Breast epithelium (tissue), 4 donors: ENCODE measurements around the gene CD55. TPM values are rescaled to one million over a fixed set of nuclear protein-coding genes. Genes with fewer than 3 reads are reported as not detected.

ENCODE experiments used
- DNase-seq, 2 donors: peaks; one replicate each; pipeline ENCODE4 v3.0.0-alpha.2; 2019; ENCODE audit warnings: low spot score in 2 of 2
- H3K27ac ChIP-seq, 2 donors: fragments of 200-600 bp; sonication (generic) in 1 of 2; one replicate each; pipeline ENCODE4 v1.5.1; 2016 to 2019; ENCODE audit warnings: mild to moderate bottlenecking in 1 of 2
- H3K27me3 ChIP-seq, 2 donors: fragments of 200-600 bp; sonication (generic) in 1 of 2; one replicate each; pipeline versions ENCODE4 v1.5.1 to v1.6.0; 2017 to 2019; ENCODE audit warnings: control low read depth in 1 of 2, mild to moderate bottlenecking in 1 of 2
- H3K36me3 ChIP-seq: fragments of 200-600 bp; one replicate; pipeline ENCODE4 v1.5.1; 2019
- H3K4me1 ChIP-seq, 2 donors: fragments of 200-600 bp; sonication (generic); one replicate each; pipeline ENCODE4 v1.5.1; 2016 to 2019; ENCODE audit warnings: control low read depth in 1 of 2
- H3K4me3 ChIP-seq, 3 donors: fragments of 200-600 bp; sonication (generic); 1 replicate in 2 of 3; 2 replicates in 1 of 3; pipeline ENCODE4 v1.5.1; 2016 to 2019; ENCODE audit warnings: mild to moderate bottlenecking in 3 of 3, moderate library complexity in 2 of 3
- H3K9me3 ChIP-seq, 2 donors: fragments of 200-600 bp; sonication (generic) in 1 of 2; one replicate each; pipeline ENCODE4 v1.5.1; 2016 to 2019; ENCODE audit warnings: control low read depth in 1 of 2
- CTCF ChIP-seq, 3 donors: fragments of 450-650 bp; IDR thresholded peaks; one replicate each; pipeline ENCODE4 v1.5.1; 2016 to 2017; ENCODE audit warnings: antibody characterized with exemption in 3 of 3, mild to moderate bottlenecking in 3 of 3, moderate library complexity in 3 of 3
- POLR2A ChIP-seq: fragments of 450-650 bp; IDR thresholded peaks from one replicate; pipeline ENCODE4 v1.6.1; 2016; ENCODE audit warnings: antibody characterized with exemption, mild to moderate bottlenecking, moderate library complexity
- POLR2AphosphoS5 ChIP-seq, 3 donors: sonication (generic); formaldehyde crosslinking; IDR thresholded peaks; one replicate each; pipeline ENCODE4 v1.6.1; 2017; ENCODE audit warnings: antibody characterized with exemption in 3 of 3
- intact Hi-C: fragments of 100-400 bp; cut with DNase I; formaldehyde crosslinking; loops from one replicate; pipeline ENCODE4 v1.15.1; 2023; ENCODE audit warnings: low total_unique reads
- total RNA-seq, 3 donors: library from RNA; depleted of rRNA; stranded (reverse); fragments of >200 nt; gene quantifications; one replicate each; pipeline ENCODE4 v1.1.0, GENCODE V29; 2016

The CD55 gene
- total RNA-seq, 3 donors from 2014 or later: 65.4 to 132 (median 67.8) TPM

DNA sequence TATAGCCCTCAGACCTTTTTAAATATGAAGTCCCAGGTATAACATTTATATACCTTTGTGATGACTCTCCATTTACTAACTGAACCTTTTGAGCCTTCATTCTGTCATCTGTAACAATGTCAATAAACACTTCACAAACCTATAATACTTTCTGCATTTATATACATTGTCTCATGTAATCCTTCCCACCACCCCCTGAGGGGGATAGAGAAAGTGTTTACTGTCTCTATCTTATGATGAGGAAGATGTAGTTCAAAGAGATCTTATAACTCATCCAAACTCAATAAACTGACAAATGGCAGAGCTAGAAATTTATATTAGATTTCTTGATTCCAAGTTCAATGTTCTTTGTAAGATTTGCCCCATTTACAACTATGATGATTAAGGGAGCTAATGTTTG is 84.3 kb downstream of the CD55 start:
- Histone ChIP-seq H3K4me3 (no peak overlapping the region), H3K9me3 (no peaks in the 10 kb centered on the region), H3K4me1 (no peaks in the 10 kb centered on the region), H3K27me3 (no peaks in the 10 kb centered on the region), H3K27ac (no peak overlapping the region), H3K36me3 (no peaks in the 10 kb centered on the region)
- TF ChIP-seq CTCF (IDR thresholded peaks at IDR 0.05) (no peak), POLR2AphosphoS5 (IDR thresholded peaks at IDR 0.05) (no peak), POLR2A (no peak)
- DNase-seq: no peak
- intact Hi-C loops: no loop called here

DNA sequence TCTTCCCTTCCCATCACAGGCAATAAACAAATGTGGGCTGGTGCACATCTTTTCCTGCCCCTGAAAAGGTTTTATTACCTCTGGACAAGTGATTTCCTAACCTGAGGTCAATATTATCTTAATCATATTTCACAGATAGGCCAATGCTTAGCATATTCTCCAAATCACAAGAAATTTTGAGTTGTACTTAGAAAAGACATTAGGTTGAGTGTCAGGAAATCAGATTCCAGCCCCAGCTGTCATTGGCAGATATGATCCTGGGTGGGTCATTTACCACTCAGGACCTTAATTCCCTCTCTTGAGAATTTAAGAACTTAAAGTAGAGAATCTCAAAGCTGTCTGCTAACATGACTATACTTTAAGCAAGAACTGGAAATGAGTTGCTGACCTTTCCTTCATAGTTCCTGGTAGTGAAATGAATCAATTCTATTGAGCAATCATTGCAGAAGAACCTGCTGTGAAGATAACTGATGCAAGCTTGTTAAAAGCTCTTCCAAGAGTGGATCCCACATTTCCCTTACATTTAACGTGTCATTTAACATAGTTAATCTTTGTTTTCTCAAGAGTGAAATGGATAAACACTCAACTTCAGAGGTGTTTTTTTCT is 86.3 kb downstream of the CD55 start:
- no peaks in the 10 kb centered on the region for H3K9me3 ChIP-seq
- H3K27me3 ChIP-seq: no peaks in the 10 kb centered on the region
- no peak for TF ChIP-seq CTCF (IDR thresholded peaks at IDR 0.05)
- TF ChIP-seq POLR2AphosphoS5 (IDR thresholded peaks at IDR 0.05): no peak
- TF ChIP-seq POLR2A: no peak
- H3K4me3 ChIP-seq: no peak overlapping the region
- H3K36me3 ChIP-seq: no peaks in the 10 kb centered on the region
- no peaks in the 10 kb centered on the region for H3K4me1 ChIP-seq
- intact Hi-C loops: no loop called here
- DNase-seq: no peak
- H3K27ac ChIP-seq: no peak overlapping the region

Other genes with a start within 250 kb of the CD55 start
- 1 to 10 TPM in 1 of 3 donors, under 1 TPM in 2; 0.80 to 3.1 (median 0.98) TPM for gene C4BPB, start 232.8 kb upstream of the CD55 start, total RNA-seq
- gene C4BPA, start 217.4 kb upstream of the CD55 start, total RNA-seq: 1 to 10 TPM in 2 of 3 donors, not detected in 1; 6.4 to 7.5 TPM
- under 1 TPM in 2 of 3 donors, not detected in 1; under 0.01 to 0.29 TPM for gene CR2, start 132.7 kb downstream of the CD55 start, total RNA-seq
- gene CR1, start 174.5 kb downstream of the CD55 start, total RNA-seq: 10 to 100 TPM in 1 of 3 donors, 1 to 10 TPM in 2; 2.0 to 14.7 (median 3.7) TPM